Measurements from ENCODE around the gene CIZ1. TPM values are rescaled to one million over a fixed set of nuclear protein-coding genes. Genes with fewer than 3 reads are reported as not detected.
A peak's percentile ranks its signal among the peaks of the same experiment; 100 is the strongest.

The CIZ1 gene
- total RNA-seq, 2 donors from 2014 or later = 97.5 to 97.7 TPM

GRCh38 chr9:128161215-128161902 is 30.0 kb downstream of the CIZ1 start:
- no peaks in the 10 kb centered on the region for H3K9me3 ChIP-seq
- no peak overlapping the region for H3K4me3 ChIP-seq
- DNase-seq = no peak
- no peaks in the 10 kb centered on the region for H3K4me1 ChIP-seq
- intact Hi-C loops (cut with DNase I) = no loop called here
- no peaks in the 10 kb centered on the region for H3K27me3 ChIP-seq
- H3K27ac ChIP-seq = no peak overlapping the region
- H3K36me3 ChIP-seq = no peaks in the 10 kb centered on the region
- TF ChIP-seq CTCF (IDR thresholded peaks at IDR 0.05) = no peak
- H3K9ac ChIP-seq (ENCODE audit: low read depth in 2 of 2, low read length in 2 of 2) = peak overlapping the region in 1 of 2 donors; percentile 73

GRCh38 chr9:128160603-128160987 is 30.8 kb downstream of the CIZ1 start:
- Histone ChIP-seq H3K27ac (no peak overlapping the region), H3K9me3 (no peaks in the 10 kb centered on the region), H3K4me3 (peak overlapping the region; percentile 82), H3K4me1 (no peaks in the 10 kb centered on the region), H3K36me3 (no peaks in the 10 kb centered on the region), H3K27me3 (no peaks in the 10 kb centered on the region), H3K9ac (ENCODE audit: low read depth in 2 of 2, low read length in 2 of 2) (peak overlapping the region; percentile 67 to 73)
- intact Hi-C loops (cut with DNase I) = no loop called here
- no peak for TF ChIP-seq CTCF (IDR thresholded peaks at IDR 0.05)
- no peak for DNase-seq

GRCh38 chr9:128159784-128160602 is 31.4 kb downstream of the CIZ1 start, which contains the start of gene BBLN:
BBLN (plus strand) TSS chr9:128160265; CDS start chr9:128160408, 143 bp downstream.
- peak within 1 kb of the TSS; percentile 74 for H3K27ac ChIP-seq
- no peaks in the 10 kb centered on the region for H3K36me3 ChIP-seq
- no peaks in the 10 kb centered on the region for H3K27me3 ChIP-seq
- peak within 1 kb of the TSS; percentile 67 to 73 for H3K9ac ChIP-seq (ENCODE audit: low read depth in 2 of 2, low read length in 2 of 2)
- H3K4me3 ChIP-seq = peak within 1 kb of the TSS; percentile 82
- peak; percentile 98 for DNase-seq
- no peaks in the 10 kb centered on the region for H3K9me3 ChIP-seq
- intact Hi-C loops (cut with DNase I) = no loop called here
- H3K4me1 ChIP-seq = no peaks in the 10 kb centered on the region
- TF ChIP-seq CTCF (IDR thresholded peaks at IDR 0.05) = no peak

GRCh38 chr9:128159522-128159783 is 31.9 kb downstream of the CIZ1 start:
- H3K9me3 ChIP-seq = no peaks in the 10 kb centered on the region
- no peaks in the 10 kb centered on the region for H3K36me3 ChIP-seq
- no peaks in the 10 kb centered on the region for H3K4me1 ChIP-seq
- H3K27me3 ChIP-seq = no peaks in the 10 kb centered on the region
- peak overlapping the region; percentile 74 for H3K27ac ChIP-seq
- H3K9ac ChIP-seq (ENCODE audit: low read depth in 2 of 2, low read length in 2 of 2) = peak overlapping the region; percentile 59 to 63
- peak; percentile 48 for DNase-seq
- no peak for TF ChIP-seq CTCF (IDR thresholded peaks at IDR 0.05)
- peak overlapping the region; percentile 82 for H3K4me3 ChIP-seq
- intact Hi-C loops (cut with DNase I) = no loop called here

- DNase-seq = no peak
- no peak overlapping the region for H3K4me3 ChIP-seq
- H3K9ac ChIP-seq (ENCODE audit: low read depth in 2 of 2, low read length in 2 of 2) = no peak overlapping the region
- no peak overlapping the region for H3K27ac ChIP-seq
- no peaks in the 10 kb centered on the region for H3K4me1 ChIP-seq
- H3K36me3 ChIP-seq = no peaks in the 10 kb centered on the region
- intact Hi-C loops (cut with DNase I) = no loop called here
- no peaks in the 10 kb centered on the region for H3K27me3 ChIP-seq
- no peak for TF ChIP-seq CTCF (IDR thresholded peaks at IDR 0.05)
- no peaks in the 10 kb centered on the region for H3K9me3 ChIP-seq
These were observed 35.5 kb downstream of the CIZ1 start for GRCh38 chr9:128155736-128156500.
